Hematopoietic multipotent progenitor cell treated with erythropoietin and hydrocortisone succinate and interleukin-3 and kit ligand, for 6 days (in vitro differentiated cells): ENCODE measurements around the gene GOLT1A.

Experiments used
- DNase-seq: peaks from one replicate; pipeline ENCODE4 v3.0.0-alpha.2; 2015

The GOLT1A gene

DNA sequence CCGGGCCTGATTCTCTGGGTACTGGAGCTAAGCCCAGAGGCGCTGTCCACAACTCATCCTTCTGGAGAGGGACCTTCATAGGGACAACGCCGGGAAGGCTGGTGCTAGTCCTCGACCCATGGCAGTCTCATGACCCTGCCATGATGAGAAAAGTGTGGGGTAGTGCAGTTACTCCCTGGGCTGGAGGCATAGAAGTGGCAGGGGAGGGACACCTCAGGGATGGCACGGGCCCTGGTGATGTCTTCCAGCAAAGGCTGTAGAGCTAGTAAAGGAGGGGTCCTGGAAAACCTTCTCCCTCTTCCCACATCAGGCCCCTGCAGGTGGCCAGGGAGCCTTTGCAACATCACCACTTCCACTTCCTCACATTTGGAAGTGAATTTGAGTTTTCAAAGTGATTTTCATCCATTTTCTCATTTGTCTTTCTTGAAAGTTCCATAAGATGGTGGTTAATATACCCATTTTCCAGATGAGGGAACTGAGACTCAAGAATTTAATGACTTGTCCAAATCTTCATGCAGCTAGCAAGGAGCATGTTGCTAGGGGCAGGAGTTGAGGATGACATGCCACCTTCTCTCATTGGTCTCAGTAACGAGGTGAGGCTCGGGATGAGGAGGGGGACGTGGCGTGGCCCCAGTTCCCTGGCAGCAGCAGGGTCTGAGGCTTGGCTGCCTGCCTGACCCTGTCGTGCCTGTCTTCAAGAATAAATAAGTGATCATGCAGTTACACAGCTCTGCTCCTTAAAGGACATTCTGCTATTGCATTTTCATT is 3.3 kb upstream of the GOLT1A start:
- DNase-seq = no peak

GRCh38 chr1:204216236-204216635 is 2.4 kb upstream of the GOLT1A start:
- no peak for DNase-seq

DNA sequence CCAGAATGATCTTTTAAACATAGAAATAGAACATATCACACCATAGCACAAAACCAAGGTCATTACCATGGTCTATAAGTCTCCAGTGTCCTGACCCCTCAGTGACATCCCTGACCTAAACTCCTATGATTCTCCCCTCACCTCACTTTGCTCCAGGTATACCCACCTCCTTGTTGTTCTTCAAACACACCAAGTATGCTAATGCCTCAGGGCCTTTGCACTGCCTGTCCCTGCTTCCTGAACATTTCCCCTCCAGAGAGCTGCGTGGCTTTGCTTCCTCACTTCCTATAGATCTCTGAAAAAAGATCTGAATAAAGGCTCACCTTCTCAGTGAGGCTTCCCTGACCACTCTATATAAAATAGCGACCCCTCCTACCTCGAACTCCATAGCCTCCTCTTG is 1.1 kb downstream of the GOLT1A start:
- no peak for DNase-seq

DNA sequence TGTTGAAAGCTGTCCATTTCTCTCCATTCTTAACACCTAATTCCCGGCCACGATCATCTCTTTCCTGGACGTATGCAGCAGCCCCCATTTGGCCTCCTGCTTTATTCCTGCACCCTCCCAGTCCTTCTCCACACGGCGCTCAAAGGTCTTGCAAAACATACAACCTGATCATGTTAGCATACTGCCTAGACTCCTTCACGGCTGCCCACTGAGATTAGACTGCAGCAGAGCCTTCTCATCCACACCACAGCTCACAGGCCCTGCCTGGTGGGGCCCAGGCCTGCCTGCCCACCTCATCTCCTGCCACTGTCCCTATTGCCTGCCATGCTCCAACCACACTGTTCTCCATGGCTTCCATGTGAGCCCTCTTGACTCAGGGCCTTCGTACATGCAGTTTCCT is 2.7 kb downstream of the GOLT1A start:
- no peak for DNase-seq

GRCh38 chr1:204207136-204207616 is 6.6 kb downstream of the GOLT1A start:
- DNase-seq = peak; percentile 75

DNA sequence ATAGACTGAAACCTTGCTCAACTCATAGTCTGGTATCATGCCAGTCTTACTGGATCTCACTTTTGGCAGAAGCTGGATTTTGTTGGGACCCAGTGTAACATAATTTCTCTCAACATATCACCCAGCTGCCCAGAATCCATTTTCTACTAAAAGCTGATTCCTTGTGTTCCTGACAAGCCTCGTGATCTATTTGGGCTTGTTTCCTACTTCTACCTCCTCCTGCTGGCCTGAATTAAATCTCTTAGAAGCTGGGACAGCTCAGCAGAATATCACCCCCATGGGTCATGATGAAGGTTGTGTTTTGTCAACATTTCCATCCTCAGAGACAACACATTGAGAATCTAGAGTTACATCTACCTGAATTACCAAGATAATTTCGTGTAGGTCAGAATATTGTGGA is 7.7 kb downstream of the GOLT1A start:
- DNase-seq = no peak

DNA sequence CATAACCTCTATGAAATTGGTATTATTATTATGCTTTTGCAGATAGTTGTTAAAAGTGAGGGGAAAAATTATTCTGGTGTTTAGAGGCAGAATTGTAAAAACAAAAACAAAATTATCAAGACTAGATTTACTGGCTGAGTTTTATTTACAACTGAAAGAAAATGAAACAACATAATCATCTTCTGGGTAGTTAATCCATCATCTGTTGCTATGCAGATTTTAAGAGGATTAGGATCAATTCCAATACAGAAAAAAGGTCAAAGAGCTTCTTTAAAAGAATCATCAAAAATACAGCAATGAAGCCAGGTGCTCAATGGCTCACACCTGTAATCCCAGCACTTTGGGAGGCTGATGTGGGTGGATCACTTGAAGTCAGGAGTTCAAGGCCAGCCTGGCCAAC is 8.3 kb downstream of the GOLT1A start:
- DNase-seq = no peak

DNA sequence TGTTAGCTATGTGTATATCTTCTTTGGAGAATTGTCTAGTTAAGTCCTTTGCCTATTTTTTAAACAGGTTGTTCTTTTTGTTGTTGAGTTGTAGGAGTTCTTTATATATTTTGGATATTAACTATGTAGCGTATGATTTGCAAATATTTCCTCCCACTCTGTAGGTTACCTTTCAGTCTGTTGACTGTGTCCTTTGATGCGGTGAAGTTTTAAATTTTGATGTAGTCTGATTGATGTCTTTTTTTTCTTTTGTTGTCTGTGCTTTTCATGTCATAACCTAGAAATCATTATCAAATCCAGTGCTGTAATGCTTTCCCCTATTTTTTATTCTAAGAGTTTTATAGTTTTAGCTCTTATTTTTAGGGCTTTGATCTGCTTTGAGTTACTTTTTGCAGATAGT is 8.8 kb downstream of the GOLT1A start:
- no peak for DNase-seq

- DNase-seq = no peak
These were observed 10.5 kb downstream of the GOLT1A start for GRCh38 chr1:204203206-204203767.

DNA sequence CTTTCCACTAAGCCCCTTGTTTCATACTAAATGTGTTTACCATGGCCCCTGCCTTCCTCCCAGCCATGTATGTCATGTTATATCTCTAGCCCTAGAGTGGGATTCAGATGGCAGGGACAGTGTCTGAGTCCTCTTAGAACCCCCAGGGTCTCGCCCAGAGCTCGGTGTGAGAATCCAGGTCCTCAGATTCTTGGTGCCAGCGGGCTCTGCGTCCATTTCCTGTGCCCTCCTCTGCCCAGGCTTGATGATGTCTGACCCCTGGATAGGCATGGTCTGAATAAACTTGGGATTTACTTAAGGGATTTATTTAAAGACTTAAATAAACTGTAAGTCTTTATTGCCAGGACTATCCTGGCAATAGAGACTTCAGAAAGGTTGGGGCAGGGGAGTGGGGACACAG is 11.3 kb downstream of the GOLT1A start:
- DNase-seq = no peak

DNA sequence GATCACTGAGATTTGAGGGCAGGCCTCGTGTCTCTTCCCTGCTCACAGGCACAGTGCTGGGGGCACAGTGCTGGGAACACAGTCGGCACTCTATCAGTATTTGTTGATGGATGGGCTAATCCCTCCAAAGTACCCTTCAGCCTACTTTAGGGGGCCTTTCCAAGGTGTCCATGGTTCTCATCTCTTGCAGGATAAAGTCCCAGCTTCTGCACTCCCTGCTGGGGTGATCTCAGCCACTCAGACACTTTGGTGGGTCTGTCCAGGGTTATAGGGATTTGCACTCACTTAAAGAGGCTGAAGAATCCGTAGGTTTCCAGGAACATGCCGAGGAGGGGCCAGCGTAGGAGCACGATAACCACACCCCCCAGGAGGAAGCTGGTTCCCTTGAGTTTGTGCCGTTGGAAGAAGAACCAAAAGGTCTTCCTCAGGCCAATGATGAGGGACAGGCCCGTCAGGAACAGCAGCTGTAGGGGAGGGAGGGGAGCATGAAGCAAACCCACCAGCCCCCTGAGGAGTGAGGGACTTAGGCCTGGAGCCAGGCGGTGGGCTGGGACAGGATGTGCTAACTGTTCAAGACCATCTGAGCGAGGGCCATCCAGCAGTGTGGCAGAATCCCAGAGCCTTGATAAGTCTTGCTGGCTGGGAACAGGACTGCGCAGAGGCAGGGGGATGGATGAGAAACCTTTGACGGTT is 12.3 kb downstream of the GOLT1A start:
- no peak for DNase-seq

- no peak for DNase-seq
These were observed 14.2 kb downstream of the GOLT1A start for GRCh38 chr1:204199579-204199978.

DNA sequence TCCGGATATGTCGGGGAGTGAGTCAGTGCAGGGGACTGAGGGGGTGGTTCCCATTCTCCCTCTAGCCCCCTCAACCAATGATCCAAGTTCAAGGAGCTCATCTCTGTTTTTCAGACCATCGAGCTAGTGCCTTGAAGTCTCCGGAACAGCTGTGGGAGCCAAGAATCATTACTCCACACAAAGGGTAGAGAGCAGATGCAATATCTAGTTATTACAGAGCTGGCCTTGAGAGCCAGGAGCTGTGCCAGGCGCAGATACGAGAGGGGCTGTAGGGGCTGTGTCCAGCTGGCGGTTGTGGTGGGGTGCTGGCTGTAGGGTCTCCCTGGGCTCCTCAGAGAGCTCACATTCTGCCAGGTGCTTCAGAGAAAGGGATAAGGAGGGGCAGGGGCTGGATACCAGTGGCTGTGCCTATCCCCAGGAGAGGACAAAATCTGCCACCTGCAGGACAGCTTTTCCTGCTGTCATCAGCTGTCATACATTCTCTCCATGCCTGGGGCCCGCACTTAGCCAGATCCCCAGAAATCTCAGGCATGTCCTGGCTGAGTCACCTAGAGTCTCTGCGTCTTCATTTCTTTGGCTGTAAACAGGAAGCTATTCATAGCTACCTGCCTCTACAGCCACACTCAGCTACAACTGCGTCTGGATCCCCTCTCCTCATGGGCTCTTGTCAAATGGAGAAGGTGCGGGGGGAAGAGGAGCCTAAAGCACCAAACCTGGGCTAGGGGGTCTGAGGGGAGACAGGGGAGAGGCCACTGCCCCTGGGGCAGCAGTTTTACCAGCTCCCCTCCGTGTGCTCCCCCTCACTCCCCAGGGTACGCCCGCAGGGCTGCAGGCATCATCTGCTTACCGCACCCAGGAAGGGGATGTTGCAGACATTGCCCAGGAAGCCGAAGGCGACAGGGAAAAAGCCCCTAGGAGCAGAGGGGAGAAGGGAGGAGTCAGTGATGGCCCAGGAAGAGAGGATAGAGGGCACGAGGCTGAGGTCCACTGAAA is 15.1 kb downstream of the GOLT1A start:
- no peak for DNase-seq

GRCh38 chr1:204197068-204197467 is 16.7 kb downstream of the GOLT1A start:
- DNase-seq = no peak

DNA sequence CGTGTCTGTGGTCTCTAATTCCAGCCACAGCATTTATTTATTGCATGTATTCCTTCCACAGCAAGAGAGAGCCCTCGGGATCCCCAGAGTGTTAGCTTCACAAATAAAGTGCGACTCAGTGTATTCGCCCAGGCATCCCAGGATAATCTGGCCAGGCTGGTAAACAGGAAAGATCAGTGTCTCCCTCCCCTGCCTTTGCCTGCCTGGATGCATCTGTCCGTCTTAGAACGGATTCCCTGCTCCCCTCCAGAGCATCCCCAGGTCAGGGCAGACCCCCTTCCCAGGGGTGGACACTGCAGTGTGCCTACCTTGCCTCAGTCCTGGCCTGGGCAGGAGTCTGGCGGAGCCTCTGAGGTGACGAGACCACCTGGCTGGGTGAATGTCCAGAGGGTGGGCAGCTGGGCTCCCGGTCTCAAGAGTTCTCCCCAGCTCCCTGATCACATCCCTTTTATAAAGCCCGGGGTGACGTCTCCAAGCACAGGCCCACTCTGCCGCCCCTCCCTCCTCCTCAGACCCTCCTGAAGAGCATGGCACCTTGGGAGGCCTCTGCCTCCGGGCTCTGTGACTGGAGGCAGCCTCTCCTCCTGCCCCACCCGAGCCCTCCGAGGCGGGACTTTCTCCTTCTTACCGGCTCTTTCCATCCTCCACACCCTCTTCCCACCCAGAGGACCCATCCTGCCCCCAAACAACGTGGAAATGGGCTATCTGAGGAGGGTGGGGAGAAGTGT is 17.6 kb downstream of the GOLT1A start, which contains the start of gene KISS1:
Gene KISS1 (minus strand): TSS at position 424 of the 728 bp plus-strand sequence. CDS start 3,615 bp downstream, outside the sequence.
- no peak for DNase-seq

DNA sequence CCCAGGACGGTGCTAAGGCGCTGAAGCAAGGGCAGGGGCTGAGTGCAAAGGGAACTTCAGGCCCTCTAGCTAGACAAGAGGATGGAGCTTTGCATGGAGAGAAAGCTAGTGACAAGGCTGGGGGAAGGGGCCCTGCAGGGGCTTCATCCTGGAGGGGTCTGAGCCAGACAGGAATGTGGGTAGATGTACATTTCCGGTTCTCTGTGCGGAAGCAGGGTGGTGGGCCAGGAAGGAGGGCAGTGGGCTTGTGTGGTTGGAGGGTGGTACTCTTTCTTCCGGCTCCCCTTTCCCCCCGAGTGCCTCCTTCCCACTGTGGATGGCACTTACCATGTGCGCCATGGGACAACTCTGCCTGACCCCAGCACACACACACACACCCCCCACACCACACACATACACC is 19.0 kb downstream of the GOLT1A start:
- no peak for DNase-seq

- DNase-seq = no peak
These were observed 19.7 kb downstream of the GOLT1A start for GRCh38 chr1:204194080-204194479.

DNA sequence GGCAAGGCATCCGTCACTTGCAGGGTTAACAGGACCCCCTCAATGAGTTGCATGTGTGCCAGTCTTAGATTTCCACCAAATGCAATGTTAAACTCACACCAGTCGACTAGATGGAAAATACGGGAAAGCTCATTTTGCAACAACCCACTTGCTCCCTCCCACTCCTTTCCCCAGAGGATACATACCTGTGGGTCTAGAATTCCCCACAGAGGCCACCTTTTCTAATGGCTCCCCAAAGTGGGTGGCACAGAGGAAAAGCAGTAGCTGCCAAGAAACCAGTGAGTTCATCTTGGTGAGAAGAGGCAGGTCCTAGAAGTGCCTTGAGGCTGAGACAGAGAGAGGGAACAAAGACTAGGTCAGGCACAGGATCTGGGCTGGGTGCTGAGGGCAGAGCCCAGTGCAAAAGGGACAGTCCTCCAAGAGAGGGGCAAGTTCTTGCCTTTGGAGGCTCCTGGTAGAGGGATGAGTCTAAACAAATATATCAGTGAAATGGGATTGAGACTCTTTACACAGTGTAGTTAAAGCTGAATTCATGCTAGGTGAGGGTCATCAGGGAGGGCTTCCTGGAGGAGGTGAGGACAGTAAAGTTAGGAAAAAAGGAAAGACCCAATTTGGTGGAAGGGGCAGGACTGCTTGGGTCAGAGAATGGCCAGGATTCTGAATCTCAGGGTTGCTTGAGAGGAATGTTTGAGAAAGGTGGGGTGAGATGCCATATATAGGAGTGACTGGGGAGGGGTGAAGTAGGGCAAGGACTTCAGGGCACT is 21.0 kb downstream of the GOLT1A start:
- no peak for DNase-seq

DNA sequence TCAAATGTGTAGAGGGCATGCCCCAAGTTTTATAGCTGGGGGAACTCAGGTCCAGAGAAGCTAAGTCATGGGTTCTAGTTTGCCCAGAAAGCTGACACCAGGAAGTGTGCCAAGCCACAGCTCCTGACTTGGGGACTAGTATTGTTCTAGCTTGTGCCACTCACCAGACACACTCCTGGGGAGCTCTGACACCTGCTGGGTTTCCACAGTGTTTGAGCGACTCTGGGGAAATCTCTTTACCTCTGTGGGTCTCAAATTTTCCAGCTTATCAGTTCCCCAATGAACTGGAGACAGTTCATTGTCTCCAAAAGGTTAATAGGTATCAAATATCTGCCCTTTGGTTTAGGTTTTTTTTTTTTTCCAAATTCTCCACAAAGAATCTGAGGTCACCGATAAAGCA is 21.7 kb downstream of the GOLT1A start:
- no peak for DNase-seq

- no peak for DNase-seq
These were observed 22.3 kb downstream of the GOLT1A start for GRCh38 chr1:204191456-204191855.
